HG03025 (cell line): ENCODE data around the gene NIPSNAP2.
"Not testable (repeated sequence)": the region's sequence is repeated elsewhere in the genome, so short reads cannot be mapped to it uniquely, and the experiment has no call there.

Source experiments
- ATAC-seq: cut with Tn5 transposase; IDR thresholded peaks from one replicate; pipeline ENCODE4 v1.9.1; 2021; ENCODE audit warnings: mild to moderate bottlenecking, moderate library complexity; ENCODE audit not compliant: unreplicated experiment, low FRiP score

NIPSNAP2 gene

DNA sequence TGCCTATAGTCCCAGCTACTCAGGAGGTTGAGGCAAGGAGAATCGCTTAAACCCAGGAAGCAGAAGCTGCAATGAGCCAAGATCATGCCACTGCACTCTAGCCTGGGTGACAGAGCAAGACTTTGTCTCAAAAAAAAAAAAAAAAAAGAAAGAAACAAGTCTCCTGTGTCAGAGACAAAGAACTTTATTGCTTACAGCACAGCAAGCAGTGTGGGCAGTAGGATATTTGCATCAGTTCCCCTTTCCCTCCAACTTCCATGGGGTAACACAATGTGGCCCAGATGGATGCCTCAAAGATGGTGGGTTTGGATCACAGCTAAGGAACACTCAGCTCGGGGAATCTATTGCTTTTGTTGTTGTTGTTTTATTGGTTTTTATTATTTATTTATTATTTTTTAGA is 81.4 kb downstream of the NIPSNAP2 start:
- ATAC-seq, result not testable (repeated sequence)

- ATAC-seq, result no peak
These were observed 82.5 kb downstream of the NIPSNAP2 start for GRCh38 chr7:56046721-56047445.

DNA sequence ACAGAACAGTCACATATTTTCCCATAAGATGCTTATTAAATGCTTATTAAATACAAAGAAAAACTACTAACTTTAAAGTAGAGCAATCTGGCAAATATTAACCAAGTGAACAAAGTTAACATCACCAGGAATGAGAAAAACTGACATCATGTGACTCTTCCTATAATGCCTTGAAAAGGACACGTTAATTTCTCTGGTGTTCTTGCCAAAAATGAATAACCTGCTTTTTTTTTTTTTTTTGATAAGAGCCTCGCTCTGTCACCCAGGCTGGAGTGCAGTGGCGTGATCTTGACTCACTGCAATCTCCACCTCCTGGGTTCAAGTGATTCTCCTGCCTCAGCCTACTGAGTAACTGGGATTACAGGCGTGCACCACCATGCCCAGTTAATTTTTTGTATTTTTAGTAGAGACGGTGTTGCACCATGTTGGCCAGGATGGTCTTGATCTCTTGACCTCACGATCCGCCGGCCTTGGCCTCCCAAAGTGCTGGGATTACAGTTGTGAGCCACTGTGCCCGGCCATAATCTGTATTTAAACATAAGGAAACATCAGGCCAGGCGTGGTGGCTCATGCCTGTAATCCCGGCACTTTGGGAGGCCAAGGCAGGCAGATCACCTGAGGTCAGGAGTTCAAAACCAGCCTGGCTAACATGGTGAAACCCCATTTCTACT is 83.2 kb downstream of the NIPSNAP2 start:
- ATAC-seq, result not testable (repeated sequence)

DNA sequence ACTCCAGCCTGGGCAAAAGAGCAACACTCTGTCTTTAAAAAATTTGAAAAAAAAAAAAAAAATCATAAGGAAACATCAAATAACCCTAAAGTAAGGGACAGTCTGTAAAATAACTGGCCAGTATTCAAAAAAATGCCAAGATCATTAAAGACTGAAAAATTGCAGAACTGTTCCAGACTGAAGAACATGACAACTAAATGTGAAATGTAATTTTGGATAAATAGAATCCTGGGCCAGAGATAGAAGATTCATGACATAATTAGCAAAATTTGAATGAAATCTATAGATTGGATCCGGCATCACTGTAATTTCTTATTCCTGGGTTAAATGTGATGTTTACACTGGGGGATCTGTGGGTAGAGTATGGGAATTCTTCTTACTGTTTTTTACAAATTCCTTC is 83.9 kb downstream of the NIPSNAP2 start:
- no peak for ATAC-seq

GRCh38 chr7:56048763-56049162 is 84.4 kb downstream of the NIPSNAP2 start:
- not testable (repeated sequence) for ATAC-seq
